Colonic mucosa (tissue), 4 donors: ENCODE data around the gene PRICKLE2. TPM values are rescaled to one million over a fixed set of nuclear protein-coding genes. Genes with fewer than 3 reads are reported as not detected.

ENCODE experiments used
- DNase-seq: peaks from one replicate; pipeline ENCODE4 v3.0.0-alpha.2; 2020
- H3K27ac ChIP-seq: fragments of 200-600 bp; one replicate; pipeline ENCODE4 v1.8.0; 2021
- H3K27me3 ChIP-seq: fragments of 200-600 bp; one replicate; pipeline ENCODE4 v1.8.0; 2021
- H3K36me3 ChIP-seq: fragments of 200-600 bp; one replicate; pipeline ENCODE4 v1.8.0; 2021
- H3K4me1 ChIP-seq: fragments of 200-600 bp; one replicate; pipeline ENCODE4 v1.8.0; 2021; ENCODE audit warnings: mild to moderate bottlenecking
- H3K4me3 ChIP-seq: fragments of 200-600 bp; one replicate; pipeline ENCODE4 v1.8.0; 2021
- H3K9ac ChIP-seq, 2 donors: one replicate each; pipeline ENCODE4 v1.7.0; 2013; ENCODE audit warnings: control low read depth in 2 of 2, low read depth in 2 of 2, low read length in 2 of 2
- H3K9me3 ChIP-seq: fragments of 200-600 bp; one replicate; pipeline ENCODE4 v1.8.0; 2021
- intact Hi-C: fragments of 100-400 bp; cut with DNase I; formaldehyde crosslinking; loops from one replicate; pipeline ENCODE4 v1.14.1; 2022
- total RNA-seq, 2 donors: library from RNA; stranded (reverse); fragmentation: NEBNext Ultra II Directional in 1 of 2; extraction: Animal tissue kit (Norgen Biotek cat#: 25700) in 1 of 2; gene quantifications; one replicate each; pipeline ENCODE4 v1.2.1, GENCODE V29; 2021
- TF ChIP-seq, protein P1 (sequence below): fragments of 200-600 bp; IDR thresholded peaks from one replicate; pipeline ENCODE4 v1.8.0; 2022; ENCODE audit warnings: antibody characterized with exemption, mild to moderate bottlenecking
- donor health status: healthy.
- donor health status: DM: no; HTN: no; CAD: no.
- donor health status: DM: no; HTN: no; CAD: no.

Gene PRICKLE2
- total RNA-seq, 2 donors from 2014 or later: 4.4 to 7.6 TPM

DNA sequence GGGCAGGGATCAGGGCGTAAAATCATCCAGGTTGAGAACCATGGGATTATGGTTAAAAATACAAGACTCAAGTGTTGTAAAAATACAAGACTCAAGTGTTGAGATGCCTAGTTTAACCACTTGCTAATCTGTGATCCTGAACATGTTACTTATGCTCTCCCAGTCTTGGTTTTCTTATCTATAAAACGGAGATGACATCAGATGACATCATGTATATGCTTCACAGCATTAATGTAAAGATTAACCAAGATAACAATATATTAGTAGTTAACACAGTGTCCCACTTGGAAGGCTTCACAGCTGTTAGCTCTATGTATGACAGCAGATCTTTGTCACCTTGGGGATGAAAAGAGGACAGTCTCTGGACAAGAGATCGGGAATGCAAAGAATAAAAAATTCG lies 96.2 kb downstream of the PRICKLE2 start:
- intact Hi-C loops: no loop called here

DNA sequence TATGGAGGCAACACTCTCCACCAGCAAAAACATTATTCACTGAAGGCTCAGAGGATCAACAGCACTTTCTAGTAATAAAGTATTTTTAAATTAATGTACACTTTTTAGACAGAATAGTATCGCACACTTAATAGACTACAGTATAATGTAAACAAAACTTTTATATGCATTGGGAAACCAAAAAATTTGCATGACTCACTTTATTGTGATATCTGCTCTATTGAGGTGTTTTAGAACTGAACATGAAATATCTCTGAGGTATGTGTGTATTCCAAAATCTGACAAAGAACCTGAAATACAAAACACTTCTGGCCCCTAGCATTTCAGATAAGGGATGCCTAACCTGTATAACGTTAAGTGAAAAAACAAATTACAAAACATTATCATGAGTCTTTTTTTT lies 99.7 kb downstream of the PRICKLE2 start:
- no peaks in the 10 kb centered on the region for H3K27me3 ChIP-seq
- no peaks in the 10 kb centered on the region for H3K36me3 ChIP-seq
- H3K9ac ChIP-seq: no peak overlapping the region
- TF ChIP-seq, protein P1, sequence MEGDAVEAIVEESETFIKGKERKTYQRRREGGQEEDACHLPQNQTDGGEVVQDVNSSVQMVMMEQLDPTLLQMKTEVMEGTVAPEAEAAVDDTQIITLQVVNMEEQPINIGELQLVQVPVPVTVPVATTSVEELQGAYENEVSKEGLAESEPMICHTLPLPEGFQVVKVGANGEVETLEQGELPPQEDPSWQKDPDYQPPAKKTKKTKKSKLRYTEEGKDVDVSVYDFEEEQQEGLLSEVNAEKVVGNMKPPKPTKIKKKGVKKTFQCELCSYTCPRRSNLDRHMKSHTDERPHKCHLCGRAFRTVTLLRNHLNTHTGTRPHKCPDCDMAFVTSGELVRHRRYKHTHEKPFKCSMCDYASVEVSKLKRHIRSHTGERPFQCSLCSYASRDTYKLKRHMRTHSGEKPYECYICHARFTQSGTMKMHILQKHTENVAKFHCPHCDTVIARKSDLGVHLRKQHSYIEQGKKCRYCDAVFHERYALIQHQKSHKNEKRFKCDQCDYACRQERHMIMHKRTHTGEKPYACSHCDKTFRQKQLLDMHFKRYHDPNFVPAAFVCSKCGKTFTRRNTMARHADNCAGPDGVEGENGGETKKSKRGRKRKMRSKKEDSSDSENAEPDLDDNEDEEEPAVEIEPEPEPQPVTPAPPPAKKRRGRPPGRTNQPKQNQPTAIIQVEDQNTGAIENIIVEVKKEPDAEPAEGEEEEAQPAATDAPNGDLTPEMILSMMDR: no peak
- intact Hi-C loops: no loop called here
- no peak overlapping the region for H3K4me3 ChIP-seq
- no peaks in the 10 kb centered on the region for H3K4me1 ChIP-seq
- H3K27ac ChIP-seq: no peak overlapping the region
- H3K9me3 ChIP-seq: no peaks in the 10 kb centered on the region
- no peak for DNase-seq

More for the DNA sequence above, 96.2 kb downstream of the PRICKLE2 start:
- Histone ChIP-seq H3K36me3 (no peaks in the 10 kb centered on the region), H3K4me1 (no peaks in the 10 kb centered on the region), H3K27ac (no peak overlapping the region), H3K27me3 (no peaks in the 10 kb centered on the region), H3K9ac (no peak overlapping the region), H3K9me3 (no peaks in the 10 kb centered on the region), H3K4me3 (no peak overlapping the region)
- TF ChIP-seq, protein P1: no peak
- DNase-seq: no peak

DNA sequence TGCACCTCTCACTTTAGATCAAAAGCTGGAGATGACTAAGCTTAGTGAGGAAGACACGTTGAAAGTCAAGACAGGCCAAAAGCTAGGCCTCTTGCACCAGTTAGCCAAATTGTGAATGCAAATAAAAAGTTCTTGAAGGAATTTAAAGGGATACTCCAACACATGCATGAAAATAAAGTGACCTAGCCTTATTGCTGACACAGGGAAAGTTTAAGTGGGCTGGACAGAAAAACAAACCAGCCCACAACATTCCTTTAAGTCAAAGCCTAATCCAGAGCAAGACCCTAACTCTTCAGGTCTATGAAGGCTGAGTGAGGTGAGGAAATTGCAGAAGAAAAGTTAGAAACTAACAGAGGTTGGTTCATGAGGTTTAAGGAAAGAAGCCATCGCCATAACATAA lies 101.3 kb downstream of the PRICKLE2 start:
- H3K9me3 ChIP-seq: no peaks in the 10 kb centered on the region
- DNase-seq: no peak
- TF ChIP-seq, protein P1: no peak
- H3K27ac ChIP-seq: no peak overlapping the region
- no peak overlapping the region for H3K9ac ChIP-seq
- no peak overlapping the region for H3K4me3 ChIP-seq
- no peaks in the 10 kb centered on the region for H3K4me1 ChIP-seq
- intact Hi-C loops: no loop called here
- no peaks in the 10 kb centered on the region for H3K27me3 ChIP-seq
- H3K36me3 ChIP-seq: no peaks in the 10 kb centered on the region

DNA sequence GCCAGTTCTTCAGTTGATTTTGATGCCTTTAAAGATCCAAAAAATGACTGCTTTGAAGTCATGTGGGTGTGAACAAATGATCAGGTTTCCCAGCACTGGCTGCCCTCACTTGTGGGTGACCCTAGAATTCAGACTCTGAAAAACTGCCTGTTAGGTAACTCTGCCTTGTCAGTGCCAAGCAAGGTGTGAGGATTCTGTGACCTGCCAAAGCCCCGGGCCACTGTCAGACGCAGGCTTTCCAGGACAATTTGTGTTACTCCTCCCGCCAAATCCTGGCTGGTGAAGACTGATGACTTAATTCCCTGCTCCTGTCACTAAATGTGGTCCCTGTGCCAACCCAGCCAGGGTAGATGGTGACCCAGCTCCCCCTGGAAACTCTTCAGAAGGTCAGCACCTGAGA lies 102.8 kb downstream of the PRICKLE2 start:
- Histone ChIP-seq H3K27me3 (no peaks in the 10 kb centered on the region), H3K9ac (no peak overlapping the region), H3K27ac (no peak overlapping the region), H3K4me3 (no peak overlapping the region), H3K36me3 (no peaks in the 10 kb centered on the region), H3K9me3 (no peaks in the 10 kb centered on the region), H3K4me1 (no peaks in the 10 kb centered on the region)
- TF ChIP-seq, protein P1: no peak
- intact Hi-C loops: no loop called here
- no peak for DNase-seq

DNA sequence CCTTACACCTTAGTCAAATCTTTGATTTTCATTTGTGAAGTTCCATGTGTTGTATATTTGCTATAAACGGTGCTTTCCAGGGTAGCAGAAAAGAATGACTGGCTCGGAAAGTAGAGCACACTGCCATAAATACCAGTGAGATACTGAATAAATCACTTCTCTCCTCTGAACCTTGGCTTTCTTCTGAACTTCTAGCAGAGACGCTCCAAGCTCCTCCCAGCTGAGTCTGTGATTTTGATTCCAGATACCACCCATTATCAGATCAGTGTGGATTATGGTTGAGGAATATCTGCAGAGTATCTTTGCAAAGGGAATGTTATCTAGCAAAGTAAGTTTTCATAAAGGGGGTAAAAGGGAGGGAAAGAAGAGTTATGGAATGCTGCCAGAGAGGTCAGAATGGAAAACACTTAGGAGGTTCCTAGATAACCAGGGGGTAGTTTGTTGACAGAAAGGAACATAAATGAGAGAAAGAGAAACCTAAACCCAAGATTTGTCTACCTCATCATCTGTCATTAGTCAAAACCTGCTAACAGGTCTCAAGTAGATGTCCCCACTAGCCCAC lies 103.4 kb downstream of the PRICKLE2 start:
- Histone ChIP-seq H3K36me3 (no peaks in the 10 kb centered on the region), H3K9me3 (no peaks in the 10 kb centered on the region), H3K4me3 (no peak overlapping the region), H3K27ac (no peak overlapping the region), H3K9ac (no peak overlapping the region), H3K27me3 (no peaks in the 10 kb centered on the region), H3K4me1 (no peaks in the 10 kb centered on the region)
- TF ChIP-seq, protein P1: no peak
- intact Hi-C loops: no loop called here
- no peak for DNase-seq
